DMS79 treated with DMSO at 0.1 percent for 48 hours (cell line): ENCODE results near the gene SUOX.
"Not testable (repeated sequence)": the region's sequence is repeated elsewhere in the genome, so short reads cannot be mapped to it uniquely, and the experiment has no call there.

ENCODE experiments used
- DNase-seq: peaks from one replicate; lab custom pipeline; 2025; lab: John Stamatoyannopoulos, UW

Gene SUOX

DNA sequence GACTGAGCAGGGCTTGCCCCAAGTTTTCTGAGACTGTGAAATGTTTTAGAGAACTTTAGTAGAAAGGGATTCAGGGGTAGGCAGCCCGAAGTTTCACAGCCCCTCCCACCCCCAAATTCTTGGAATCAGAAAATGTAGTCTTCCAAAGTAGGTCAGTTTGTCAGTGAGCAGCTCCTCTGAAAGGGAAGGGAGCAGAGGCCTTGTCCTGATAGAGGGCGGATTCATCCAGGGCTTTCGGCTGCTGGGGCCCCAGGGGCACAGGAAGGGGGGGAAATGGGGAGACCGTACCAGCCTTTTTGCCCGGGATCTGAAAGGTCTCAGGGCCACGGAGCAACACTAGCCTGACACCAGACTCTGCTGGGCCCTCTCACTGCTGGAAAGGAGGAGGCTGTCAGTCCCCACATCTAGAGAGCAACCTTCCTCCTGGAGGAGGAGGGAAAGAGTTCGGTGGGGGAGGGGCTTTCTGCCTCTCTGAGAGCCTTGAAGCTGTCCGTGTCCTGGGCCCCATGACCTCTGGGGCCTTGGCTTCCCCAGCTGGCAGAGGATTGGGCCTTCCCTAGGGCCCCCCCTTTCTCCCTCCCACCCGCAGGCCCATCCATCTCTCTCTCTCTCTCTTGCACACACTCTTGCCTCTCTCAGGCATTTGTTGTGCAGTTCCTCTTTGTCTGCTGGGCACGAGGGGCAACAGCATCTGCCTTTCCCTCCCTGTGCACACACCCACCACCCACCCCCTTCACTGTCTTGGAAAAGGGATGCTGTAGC is 23.5 kb downstream of the SUOX start, which contains the start of gene IKZF4:
Gene IKZF4, plus strand, starts transcription at position 621 of the 762 bp plus-strand sequence. CDS start 451 bp downstream, outside the sequence.
- DNase-seq, result peak; percentile 5

DNA sequence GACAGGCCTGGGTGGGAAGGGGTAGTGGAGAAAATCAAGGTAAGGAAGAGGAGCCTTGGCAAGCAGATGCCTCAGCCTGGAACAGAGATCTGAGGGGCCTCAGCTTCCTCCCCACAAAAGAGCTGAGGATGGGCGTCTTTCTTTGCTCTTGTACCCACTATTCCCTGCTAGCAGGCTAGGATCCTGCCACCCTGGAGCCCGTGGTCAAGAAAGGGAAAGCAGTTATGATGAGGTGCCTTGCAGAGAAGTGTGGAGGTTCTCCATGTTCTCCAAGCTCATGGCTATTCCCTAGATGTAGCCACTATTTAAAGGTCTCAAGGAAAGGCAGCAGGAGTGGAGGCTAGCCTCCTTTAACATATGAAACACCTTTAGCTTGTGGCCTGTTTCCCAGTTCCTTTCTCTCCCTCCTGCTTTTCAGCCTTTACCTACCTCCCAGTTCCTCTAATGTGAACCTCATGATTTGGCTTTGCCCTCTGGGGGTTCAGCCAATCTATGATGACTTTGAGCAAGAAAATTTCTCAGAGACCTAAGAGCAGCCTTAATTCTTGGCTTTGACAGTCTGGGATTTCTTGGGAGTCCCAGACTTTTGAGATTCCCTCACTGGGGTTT is 24.9 kb downstream of the SUOX start:
- peak; percentile 2 for DNase-seq

DNA sequence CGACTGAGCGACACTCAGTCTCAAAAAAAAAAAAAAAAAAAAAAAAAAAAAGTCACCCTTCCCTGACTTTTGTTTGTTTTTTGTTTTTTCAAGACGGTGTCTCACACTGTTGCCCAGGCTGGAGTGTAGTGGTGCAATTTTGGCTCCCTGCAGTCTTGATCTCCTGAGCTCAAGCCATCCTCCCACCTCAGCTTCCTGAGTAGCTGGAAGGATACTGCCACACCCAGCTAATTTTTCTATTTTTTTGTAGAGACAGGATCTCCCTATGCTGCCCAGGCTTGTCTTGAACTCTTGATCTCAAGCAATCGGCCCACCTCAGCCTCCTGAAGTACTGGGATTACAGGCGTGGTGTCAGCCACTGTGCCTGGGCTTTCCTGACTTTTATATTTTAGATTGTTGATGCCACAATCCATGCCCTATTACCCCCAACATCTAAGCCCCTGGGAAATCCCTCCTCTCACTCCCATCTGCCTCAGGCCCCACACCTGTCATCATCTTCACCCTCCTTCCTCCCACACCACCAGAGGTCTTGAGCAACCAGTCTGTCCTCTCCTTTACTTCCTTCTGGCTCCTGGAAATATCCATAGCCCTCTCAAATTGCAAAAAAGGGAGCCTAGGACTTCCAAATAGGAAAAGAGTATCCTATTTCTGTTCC is 31.6 kb downstream of the SUOX start:
- no peak for DNase-seq

DNA sequence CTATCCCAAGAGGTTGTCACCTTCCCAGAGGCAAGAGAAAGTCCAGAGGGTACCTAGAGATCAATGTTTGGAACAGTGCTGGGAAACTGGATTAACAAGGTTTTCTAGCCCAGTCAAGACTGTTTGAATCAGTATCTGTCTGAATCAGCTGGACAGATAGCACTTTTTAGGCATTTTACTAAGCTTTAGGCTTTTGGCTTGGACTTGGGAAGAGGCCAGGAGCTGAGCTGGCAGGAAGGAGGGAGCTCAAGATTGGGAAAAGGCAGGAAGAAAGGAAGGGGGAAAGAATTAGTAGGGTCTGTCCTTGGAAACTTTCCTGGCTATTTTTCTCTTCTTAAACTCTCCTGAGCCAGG is 32.1 kb downstream of the SUOX start:
- no peak for DNase-seq

DNA sequence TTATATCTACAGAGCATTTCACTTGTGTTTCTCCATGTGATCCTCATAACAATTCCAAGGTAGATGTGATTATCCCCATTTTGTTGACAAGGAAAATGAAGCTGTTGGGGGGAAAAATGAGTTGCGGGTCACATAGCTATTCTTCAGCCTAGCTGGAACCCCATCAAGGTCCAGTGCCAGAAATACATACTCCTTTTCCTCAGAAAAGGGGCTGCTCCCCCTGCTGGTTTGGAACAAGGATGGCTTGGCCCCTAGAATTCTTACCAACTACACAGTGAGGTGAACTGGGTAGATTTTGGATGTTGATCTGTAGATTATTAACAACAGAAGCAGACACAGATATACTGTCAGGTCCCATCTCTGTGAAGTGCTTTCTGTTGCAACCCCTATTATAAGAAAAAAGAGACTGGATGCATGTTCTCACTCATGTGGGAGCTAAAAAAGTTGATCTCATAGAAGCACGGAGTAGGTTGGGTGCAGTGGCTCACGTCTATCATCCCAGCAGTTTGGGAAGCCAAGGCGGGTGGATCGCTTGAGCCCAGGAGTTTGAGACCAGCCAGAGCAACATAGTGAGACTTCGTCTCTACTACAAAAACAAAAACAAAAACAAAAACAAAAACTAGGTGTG is 32.7 kb downstream of the SUOX start:
- no peak for DNase-seq

DNA sequence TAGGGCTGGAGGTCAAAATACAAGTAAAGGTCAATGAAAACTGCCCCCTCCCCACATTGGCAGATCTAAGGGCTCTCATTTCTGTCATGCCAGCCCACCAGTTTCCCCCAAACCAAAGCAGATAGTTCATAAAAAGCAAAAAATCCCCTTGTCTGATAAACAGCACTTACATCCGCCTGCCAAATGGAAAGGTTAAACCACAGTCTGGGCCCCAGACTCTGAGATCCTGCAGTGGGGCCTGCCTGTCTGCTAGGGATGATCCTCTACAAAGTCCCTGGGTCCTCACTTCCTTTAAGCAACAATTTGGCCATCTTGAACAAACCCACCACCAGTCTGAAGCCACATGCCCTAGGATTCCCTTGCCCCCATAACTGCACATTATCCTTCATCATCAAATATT is 34.9 kb downstream of the SUOX start:
- DNase-seq, result no peak

DNA sequence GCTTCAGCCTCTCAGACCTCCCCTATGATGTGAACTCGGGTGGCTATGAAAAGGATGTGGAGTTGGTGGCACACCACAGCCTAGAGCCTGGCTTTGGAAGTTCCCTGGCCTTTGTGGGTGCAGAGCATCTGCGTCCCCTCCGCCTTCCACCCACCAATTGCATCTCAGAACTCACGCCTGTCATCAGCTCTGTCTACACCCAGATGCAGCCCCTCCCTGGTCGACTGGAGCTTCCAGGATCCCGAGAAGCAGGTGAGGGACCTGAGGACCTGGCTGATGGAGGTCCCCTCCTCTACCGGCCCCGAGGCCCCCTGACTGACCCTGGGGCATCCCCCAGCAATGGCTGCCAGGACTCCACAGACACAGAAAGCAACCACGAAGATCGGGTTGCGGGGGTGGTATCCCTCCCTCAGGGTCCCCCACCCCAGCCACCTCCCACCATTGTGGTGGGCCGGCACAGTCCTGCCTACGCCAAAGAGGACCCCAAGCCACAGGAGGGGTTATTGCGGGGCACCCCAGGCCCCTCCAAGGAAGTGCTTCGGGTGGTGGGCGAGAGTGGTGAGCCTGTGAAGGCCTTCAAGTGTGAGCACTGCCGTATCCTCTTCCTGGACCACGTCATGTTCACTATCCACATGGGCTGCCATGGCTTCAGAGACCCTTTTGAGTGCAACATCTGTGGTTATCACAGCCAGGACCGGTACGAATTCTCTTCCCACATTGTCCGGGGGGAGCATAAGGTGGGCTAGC is 37.7 kb downstream of the SUOX start:
- DNase-seq, result no peak

DNA sequence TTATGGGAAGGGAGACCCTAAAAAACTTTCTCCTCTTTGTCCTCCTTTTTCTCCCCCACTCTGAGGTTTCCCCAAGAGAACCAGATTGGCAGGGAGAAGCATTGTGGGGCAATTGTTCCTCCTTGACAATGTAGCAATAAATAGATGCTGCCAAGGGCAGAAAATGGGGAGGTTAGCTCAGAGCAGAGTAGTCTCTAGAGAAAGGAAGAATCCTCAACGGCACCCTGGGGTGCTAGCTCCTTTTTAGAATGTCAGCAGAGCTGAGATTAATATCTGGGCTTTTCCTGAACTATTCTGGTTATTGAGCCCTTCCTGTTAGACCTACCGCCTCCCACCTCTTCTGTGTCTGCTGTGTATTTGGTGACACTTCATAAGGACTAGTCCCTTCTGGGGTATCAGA is 40.1 kb downstream of the SUOX start:
- DNase-seq, result no peak

DNA sequence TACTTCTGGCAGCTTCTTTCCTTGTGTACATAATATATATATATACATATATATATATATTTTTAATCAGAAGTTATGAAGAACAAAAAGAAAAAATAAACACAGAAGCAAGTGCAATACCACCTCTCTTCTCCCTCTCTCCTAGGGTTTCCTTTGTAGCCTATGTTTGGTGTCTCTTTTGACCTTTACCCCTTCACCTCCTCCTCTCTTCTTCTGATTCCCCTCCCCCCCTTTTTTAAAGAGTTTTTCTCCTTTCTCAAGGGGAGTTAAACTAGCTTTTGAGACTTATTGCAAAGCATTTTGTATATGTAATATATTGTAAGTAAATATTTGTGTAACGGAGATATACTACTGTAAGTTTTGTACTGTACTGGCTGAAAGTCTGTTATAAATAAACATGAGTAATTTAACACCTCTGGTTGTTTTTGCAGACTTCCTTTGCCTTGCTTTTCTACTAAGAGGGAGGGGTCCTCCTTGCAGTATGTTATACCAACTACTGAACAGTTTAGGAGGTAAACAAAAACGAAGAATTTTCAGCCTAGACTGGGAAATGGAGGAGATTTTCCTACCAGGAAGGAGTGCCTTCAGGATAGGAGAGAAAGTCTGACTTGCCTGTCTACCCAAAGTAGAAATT is 41.1 kb downstream of the SUOX start:
- no peak for DNase-seq

DNA sequence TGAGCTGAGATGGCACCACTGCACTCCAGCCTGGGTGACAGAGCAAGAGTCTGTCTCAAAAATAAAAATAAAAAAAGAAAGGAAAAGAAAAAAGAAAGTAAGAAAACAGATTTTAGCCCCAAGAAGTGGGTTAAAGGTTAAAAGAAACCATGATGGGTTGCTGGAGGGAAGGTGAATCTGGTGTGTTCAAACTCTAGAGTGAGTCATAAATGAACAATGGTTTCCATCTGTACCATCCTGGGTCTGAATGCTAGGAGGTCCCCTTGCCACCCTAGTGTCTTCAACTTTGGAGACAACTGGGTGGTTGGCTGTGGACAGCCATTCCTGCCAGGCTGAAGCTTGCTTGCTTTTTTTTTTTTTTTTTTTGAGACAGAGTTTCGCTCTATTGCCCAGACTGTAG is 43.1 kb downstream of the SUOX start:
- no peak for DNase-seq

DNA sequence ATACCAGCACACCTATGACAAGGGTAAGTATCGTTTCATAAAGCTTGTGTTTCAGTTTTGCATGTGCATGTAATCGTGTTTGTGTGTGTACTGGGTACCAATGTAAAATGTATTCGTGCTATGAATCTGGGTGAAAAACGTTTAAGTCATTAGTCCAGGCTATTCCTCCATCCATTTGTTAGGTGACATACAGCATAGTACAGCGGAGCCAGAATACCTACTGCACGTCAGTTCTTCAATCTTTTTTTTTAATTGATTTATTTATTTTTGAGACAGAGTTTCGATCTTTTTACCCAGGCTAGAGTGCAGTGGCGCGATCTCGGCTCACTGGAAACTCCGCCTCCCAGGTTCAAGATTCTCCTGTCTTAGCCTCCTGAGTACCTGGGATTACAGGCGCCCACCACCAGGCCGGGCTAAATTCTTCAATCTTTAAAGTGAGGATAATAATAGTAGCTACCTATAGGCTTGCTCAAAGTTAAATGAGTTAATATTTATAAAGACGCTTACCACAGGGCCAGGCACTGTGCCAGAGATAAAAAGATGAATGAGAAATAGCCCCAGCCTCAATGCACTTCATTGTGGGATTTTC is 44.0 kb downstream of the SUOX start:
- peak; percentile 55 for DNase-seq

DNA sequence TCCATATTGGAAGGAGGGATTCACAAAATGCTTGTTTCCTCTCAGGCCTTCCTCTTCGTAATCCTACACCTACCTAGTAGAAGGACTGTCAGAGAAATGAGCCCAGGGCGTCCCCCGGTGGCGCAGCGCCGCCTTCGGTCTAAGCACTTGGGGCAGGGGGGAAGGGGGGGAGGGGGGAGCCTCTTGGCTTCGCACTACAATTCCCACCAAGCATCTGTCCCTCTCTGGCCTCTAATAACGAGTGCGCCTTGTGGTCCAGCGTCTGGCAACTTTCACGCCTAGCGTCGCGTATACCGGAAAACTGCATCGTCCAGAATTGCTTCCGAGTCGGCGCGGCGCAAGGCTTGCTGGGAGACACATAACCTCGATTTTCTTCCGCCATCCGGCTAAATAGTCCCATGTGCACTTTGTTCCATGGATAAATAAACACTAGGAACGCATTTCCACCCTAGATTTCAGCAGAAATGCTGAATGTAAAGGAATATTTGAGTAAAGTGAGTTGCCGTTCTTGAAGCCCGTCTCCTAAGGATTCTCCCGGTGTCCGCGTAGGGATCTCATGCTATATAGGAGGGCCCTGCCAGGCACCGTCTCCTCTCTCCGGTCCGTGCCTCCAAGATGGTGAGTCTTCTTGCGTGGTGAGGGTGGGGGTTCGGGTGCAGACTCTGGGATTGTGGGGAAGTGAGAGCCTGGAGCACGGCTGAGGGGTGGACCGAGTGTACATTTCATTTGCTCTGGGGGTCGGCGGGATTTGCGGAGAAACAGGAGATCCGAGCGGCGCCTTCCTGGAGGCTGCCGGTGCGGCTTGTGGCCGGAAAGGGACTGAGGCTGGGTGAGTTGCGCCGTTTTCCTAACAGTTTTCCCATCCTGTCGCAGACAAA is 44.7 kb downstream of the SUOX start, which contains the start of gene RPS26:
Gene RPS26, plus strand, starts transcription at position 367 of the 878 bp plus-strand sequence. Its CDS starts 249 bp downstream, at position 616.
- DNase-seq, result peak; percentile 91

DNA sequence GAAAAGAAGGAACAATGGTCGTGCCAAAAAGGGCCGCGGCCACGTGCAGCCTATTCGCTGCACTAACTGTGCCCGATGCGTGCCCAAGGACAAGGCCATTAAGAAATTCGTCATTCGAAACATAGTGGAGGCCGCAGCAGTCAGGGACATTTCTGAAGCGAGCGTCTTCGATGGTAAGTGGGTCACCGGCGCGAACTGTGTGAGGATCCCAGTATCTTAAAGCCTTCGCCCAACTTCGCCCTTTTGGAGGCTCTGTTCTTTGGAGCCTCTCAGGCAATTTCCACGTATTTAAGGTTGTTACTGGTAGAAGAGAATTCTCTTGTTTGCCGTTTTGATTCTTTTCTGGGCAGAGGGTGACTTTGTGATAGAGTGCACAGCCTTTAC is 45.3 kb downstream of the SUOX start:
- DNase-seq, result not testable (repeated sequence)

DNA sequence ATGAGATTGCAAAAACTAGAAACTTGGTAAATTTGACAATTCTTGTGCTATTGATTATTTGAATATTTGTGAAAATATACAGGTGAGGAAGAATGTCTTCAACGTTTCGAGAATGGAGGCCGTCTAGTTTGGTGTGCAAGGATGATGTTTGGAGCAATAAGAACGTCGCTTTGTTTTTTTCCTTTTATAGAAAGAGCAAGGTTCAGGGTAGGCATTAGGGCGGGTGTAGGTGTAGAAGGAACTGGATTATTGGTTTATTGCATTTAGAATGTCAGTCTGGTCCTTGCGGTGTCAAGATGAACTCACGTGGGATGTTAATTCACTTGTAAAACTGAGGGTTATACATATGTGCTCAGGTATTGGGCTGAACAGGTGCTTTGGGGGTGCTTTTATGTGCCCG is 45.8 kb downstream of the SUOX start:
- no peak for DNase-seq

DNA sequence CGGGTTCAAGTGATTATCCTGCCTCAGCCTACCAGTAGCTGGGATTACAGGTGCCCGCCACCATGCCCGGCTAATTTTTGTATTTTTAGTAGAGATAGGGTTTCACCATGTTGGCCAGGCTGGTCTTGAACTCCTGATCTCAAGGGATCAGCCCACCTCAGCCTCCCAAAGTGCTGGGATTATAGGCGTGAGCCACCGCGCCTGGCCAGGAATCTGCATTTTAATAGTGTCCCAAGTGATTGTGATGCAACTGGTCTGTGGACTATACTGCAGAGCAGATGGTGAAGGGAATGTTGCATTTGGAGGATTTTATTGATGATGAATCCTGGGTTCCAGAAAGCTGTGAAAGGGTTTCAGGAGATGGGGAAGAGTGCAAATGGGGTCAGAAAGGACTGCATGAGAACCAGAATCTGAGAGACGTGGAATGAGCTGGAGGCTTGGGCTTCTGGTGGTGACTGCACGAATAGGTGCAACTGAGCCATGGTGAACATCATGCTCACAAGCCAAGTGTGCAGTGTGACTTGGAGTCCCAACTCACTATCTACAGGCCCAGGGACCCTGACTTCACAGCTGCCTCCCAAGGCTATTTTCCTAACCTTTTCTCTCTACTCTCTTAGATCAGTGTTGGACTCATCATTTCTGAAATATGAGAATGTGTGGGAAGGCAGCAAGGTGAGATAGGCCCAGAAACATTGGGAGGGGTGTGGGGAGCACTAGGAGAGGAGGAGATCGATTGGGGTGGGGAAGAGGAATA is 49.1 kb downstream of the SUOX start:
- no peak for DNase-seq

DNA sequence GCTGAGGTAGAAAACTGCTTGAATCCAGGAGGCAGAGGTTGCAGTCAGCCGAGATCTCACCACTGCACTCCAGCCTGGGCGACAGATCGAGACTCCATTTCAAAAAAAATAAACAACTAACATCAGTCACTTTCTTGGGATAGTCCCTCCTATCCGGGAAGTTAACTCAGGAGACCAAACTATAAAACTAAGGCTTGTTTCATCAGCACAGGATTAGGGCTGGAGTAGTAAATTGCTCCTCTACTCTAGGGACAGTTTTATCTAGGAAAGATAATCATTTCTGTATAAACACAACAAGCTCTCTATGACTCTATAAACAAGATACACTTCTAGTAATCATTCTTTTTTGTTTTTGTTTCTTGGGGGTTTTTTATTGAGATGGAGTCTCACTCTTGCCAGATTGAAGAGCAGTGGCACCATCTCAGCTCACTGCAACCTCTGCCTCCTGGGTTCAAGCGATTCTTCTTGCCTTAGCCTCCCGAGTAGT is 56.4 kb downstream of the SUOX start:
- no peak for DNase-seq
